WTC11 (cell line): ENCODE results near the gene ACADVL. TPM values are rescaled to one million over a fixed set of nuclear protein-coding genes. Genes with fewer than 3 reads are reported as not detected.

Experiments used
- ATAC-seq: fragments of 200-7000 bp; cut with Tn5 transposase; 2 replicates; pipeline ENCODE4 v1.10.0; 2021; ENCODE audit warnings: mild to moderate bottlenecking, moderate library complexity
- CTCF ChIA-PET: fragments of 300-600 bp; sonication (Branson Sonifier 250); formaldehyde crosslinking; loops from one replicate; lab custom pipeline; 2021; ENCODE audit warnings: antibody characterized with exemption; lab: Charles Lee
- POLR2A ChIA-PET: fragments of 350-600 bp; sonication (Branson Sonifier 250); formaldehyde crosslinking; loops from one replicate; lab custom pipeline; 2021; ENCODE audit warnings: antibody characterized with exemption; lab: Charles Lee
- DNase-seq: peaks from one replicate; pipeline ENCODE4 v3.0.0; 2021; ENCODE audit warnings: low spot score
- H3K27ac Mint-ChIP-seq: 2 replicates; pipeline ENCODE4 v1.8.0; 2021; ENCODE audit warnings: mixed read lengths
- H3K27me3 Mint-ChIP-seq: 2 replicates; pipeline ENCODE4 v1.8.0; 2021; ENCODE audit warnings: low read depth, mild to moderate bottlenecking, moderate library complexity, mixed read lengths
- H3K36me3 Mint-ChIP-seq: 2 replicates; pipeline ENCODE4 v1.8.0; 2021; ENCODE audit warnings: mixed read lengths
- H3K4me1 Mint-ChIP-seq: 2 replicates; pipeline ENCODE4 v1.8.0; 2022; ENCODE audit warnings: mixed read lengths
- H3K4me3 Mint-ChIP-seq: 2 replicates; pipeline ENCODE4 v1.8.0; 2021; ENCODE audit warnings: mild to moderate bottlenecking, moderate library complexity, mixed read lengths
- H3K9me3 Mint-ChIP-seq: 2 replicates; pipeline ENCODE4 v1.8.0; 2021; ENCODE audit warnings: mixed read lengths
- ATF1 ChIP-seq: sonication (generic); formaldehyde crosslinking; IDR thresholded peaks from 2 replicates; pipeline ENCODE4 v1.8.1; 2023; ENCODE audit warnings: mild to moderate bottlenecking, moderate library complexity, missing genetic modification reagents
- ETV6 ChIP-seq: sonication (generic); formaldehyde crosslinking; IDR thresholded peaks from 2 replicates; pipeline ENCODE4 v1.8.1; 2022; ENCODE audit warnings: mild to moderate bottlenecking, missing genetic modification reagents
- GTF2I ChIP-seq: fragments of 250-450 bp; sonication (Bioruptor Pico); conservative IDR thresholded peaks from 2 replicates; pipeline ENCODE4 v1.4.0; 2021; ENCODE audit warnings: mild to moderate bottlenecking
- MYBL2 ChIP-seq: sonication (generic); formaldehyde crosslinking; IDR thresholded peaks from 2 replicates; pipeline ENCODE4 v1.8.1; 2023; ENCODE audit warnings: mild to moderate bottlenecking, moderate library complexity, missing genetic modification reagents
- NFE2L1 ChIP-seq: sonication (generic); formaldehyde crosslinking; IDR thresholded peaks from 2 replicates; pipeline ENCODE4 v1.8.1; 2023; ENCODE audit warnings: missing genetic modification reagents
- NFYB ChIP-seq: sonication (generic); formaldehyde crosslinking; conservative IDR thresholded peaks from 2 replicates; pipeline ENCODE4 v1.8.0; 2022; ENCODE audit warnings: low read depth, missing genetic modification reagents
- OVOL2 ChIP-seq: fragments of 250-450 bp; sonication (Bioruptor Pico); IDR thresholded peaks from 2 replicates; pipeline ENCODE4 v1.9.0; 2021; ENCODE audit warnings: mild to moderate bottlenecking, borderline replicate concordance
- SP1 ChIP-seq: sonication (generic); formaldehyde crosslinking; conservative IDR thresholded peaks from 2 replicates; pipeline ENCODE4 v1.8.1; 2022; ENCODE audit warnings: missing genetic modification reagents
- TEAD4 ChIP-seq: sonication (generic); formaldehyde crosslinking; IDR thresholded peaks from 2 replicates; pipeline ENCODE4 v1.8.0; 2022; ENCODE audit warnings: mild to moderate bottlenecking, missing genetic modification reagents
- ZBTB21 ChIP-seq: sonication (generic); formaldehyde crosslinking; IDR thresholded peaks from 2 replicates; pipeline ENCODE4 v1.8.1; 2023; ENCODE audit warnings: mild to moderate bottlenecking, missing genetic modification reagents, borderline replicate concordance
- total RNA-seq: library from RNA; stranded (reverse); gene quantifications from 3 replicates; pipeline ENCODE4 v1.2.3, GENCODE V29; 2021
- TF ChIP-seq, protein P1 (sequence below): sonication (generic); formaldehyde crosslinking; IDR thresholded peaks from 2 replicates; pipeline ENCODE4 v1.8.1; 2022; ENCODE audit warnings: low read depth, missing genetic modification reagents, borderline replicate concordance
- TF ChIP-seq, protein P2 (sequence below): fragments of 250-450 bp; sonication (Bioruptor Pico); IDR thresholded peaks from 2 replicates; pipeline ENCODE4 v2.1.2; 2022; ENCODE audit warnings: mild to moderate bottlenecking, moderate library complexity
- TF ChIP-seq, protein P3 (sequence below): sonication (generic); formaldehyde crosslinking; IDR thresholded peaks from 2 replicates; pipeline ENCODE4 v1.8.0; 2022; ENCODE audit warnings: mild to moderate bottlenecking, missing genetic modification reagents
- TF ChIP-seq, protein P4 (sequence below): fragments of 200-600 bp; IDR thresholded peaks from 2 replicates; pipeline ENCODE4 v1.8.0; 2022; ENCODE audit warnings: antibody characterized with exemption
- TF ChIP-seq, protein P5 (sequence below): sonication (generic); formaldehyde crosslinking; IDR thresholded peaks from 2 replicates; pipeline ENCODE4 v1.8.1; 2022; ENCODE audit warnings: mild to moderate bottlenecking, missing genetic modification reagents, moderate library complexity, borderline replicate concordance
- TF ChIP-seq, protein P6 (sequence below): sonication (generic); formaldehyde crosslinking; IDR thresholded peaks from 2 replicates; pipeline ENCODE4 v1.8.1; 2022; ENCODE audit warnings: missing genetic modification reagents, borderline replicate concordance
- TF ChIP-seq, protein P7 (sequence below): fragments of 250-450 bp; sonication (Bioruptor Pico); conservative IDR thresholded peaks from 2 replicates; pipeline ENCODE4 v1.9.0; 2021; ENCODE audit warnings: mild to moderate bottlenecking
- TF ChIP-seq, protein P8 (sequence below): fragments of 250-450 bp; sonication (Bioruptor Pico); IDR thresholded peaks from 2 replicates; pipeline ENCODE4 v1.9.0; 2021; ENCODE audit warnings: mild to moderate bottlenecking
- TF ChIP-seq, protein P9 (sequence below): fragments of 250-450 bp; sonication (Bioruptor Pico); IDR thresholded peaks from 2 replicates; pipeline ENCODE4 v1.8.0; 2021; ENCODE audit warnings: mild to moderate bottlenecking

Gene ACADVL
- total RNA-seq, 1 experiment from 2014 or later: 236 TPM

DNA sequence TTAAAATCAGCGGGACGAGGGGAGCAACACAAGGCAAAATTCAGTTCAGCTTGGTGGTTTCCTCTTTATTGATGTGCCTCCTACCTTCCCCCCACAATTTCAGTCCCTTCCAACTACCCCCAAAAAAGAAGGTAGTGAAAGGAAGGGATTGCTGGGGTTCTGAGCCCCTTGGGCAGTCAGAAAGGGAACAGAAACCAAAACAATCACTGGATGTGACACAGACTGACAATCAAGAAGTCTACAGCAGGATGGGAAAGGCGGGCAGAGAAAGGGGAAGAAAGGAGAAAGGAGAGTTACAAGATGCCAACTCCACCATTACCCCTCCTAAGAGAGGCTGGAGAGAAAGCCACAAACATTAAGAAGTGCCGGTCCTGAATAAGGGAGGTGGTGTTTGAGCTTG, 20.6 kb downstream of the ACADVL start:
- ChIA-PET POLR2A (interaction anchor here (1.6 kb wide), 1 partner anchor 11 kb away, joined by 5 read pairs; the partner anchor contains the start of genes CTDNEP1 and ELP5), CTCF (interaction anchor here (0.5 to 2.3 kb wide), 2 partner anchors 26 to 477 kb away, joined by 5 to 10 read pairs; no protein-coding TSS in a partner anchor)
- ATAC-seq: no peak
- H3K9me3 Mint-ChIP-seq: no peaks in the 10 kb centered on the region
- TF ChIP-seq, protein P1, sequence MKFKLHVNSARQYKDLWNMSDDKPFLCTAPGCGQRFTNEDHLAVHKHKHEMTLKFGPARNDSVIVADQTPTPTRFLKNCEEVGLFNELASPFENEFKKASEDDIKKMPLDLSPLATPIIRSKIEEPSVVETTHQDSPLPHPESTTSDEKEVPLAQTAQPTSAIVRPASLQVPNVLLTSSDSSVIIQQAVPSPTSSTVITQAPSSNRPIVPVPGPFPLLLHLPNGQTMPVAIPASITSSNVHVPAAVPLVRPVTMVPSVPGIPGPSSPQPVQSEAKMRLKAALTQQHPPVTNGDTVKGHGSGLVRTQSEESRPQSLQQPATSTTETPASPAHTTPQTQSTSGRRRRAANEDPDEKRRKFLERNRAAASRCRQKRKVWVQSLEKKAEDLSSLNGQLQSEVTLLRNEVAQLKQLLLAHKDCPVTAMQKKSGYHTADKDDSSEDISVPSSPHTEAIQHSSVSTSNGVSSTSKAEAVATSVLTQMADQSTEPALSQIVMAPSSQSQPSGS (CRISPR knock-in tag): no peak
- TF ChIP-seq ATF1: no peak
- TF ChIP-seq, protein P2, sequence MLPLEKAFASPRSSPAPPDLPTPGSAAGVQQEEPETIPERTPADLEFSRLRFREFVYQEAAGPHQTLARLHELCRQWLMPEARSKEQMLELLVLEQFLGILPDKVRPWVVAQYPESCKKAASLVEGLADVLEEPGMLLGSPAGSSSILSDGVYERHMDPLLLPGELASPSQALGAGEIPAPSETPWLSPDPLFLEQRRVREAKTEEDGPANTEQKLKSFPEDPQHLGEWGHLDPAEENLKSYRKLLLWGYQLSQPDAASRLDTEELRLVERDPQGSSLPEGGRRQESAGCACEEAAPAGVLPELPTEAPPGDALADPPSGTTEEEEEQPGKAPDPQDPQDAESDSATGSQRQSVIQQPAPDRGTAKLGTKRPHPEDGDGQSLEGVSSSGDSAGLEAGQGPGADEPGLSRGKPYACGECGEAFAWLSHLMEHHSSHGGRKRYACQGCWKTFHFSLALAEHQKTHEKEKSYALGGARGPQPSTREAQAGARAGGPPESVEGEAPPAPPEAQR (CRISPR knock-in tag): no peak
- no peak for TF ChIP-seq MYBL2
- no peak for TF ChIP-seq NFE2L1 (CRISPR knock-in tag)
- TF ChIP-seq, protein P3, sequence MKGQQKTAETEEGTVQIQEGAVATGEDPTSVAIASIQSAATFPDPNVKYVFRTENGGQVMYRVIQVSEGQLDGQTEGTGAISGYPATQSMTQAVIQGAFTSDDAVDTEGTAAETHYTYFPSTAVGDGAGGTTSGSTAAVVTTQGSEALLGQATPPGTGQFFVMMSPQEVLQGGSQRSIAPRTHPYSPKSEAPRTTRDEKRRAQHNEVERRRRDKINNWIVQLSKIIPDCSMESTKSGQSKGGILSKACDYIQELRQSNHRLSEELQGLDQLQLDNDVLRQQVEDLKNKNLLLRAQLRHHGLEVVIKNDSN (CRISPR knock-in tag): no peak
- TF ChIP-seq, protein P4, sequence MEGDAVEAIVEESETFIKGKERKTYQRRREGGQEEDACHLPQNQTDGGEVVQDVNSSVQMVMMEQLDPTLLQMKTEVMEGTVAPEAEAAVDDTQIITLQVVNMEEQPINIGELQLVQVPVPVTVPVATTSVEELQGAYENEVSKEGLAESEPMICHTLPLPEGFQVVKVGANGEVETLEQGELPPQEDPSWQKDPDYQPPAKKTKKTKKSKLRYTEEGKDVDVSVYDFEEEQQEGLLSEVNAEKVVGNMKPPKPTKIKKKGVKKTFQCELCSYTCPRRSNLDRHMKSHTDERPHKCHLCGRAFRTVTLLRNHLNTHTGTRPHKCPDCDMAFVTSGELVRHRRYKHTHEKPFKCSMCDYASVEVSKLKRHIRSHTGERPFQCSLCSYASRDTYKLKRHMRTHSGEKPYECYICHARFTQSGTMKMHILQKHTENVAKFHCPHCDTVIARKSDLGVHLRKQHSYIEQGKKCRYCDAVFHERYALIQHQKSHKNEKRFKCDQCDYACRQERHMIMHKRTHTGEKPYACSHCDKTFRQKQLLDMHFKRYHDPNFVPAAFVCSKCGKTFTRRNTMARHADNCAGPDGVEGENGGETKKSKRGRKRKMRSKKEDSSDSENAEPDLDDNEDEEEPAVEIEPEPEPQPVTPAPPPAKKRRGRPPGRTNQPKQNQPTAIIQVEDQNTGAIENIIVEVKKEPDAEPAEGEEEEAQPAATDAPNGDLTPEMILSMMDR: no peak
- TF ChIP-seq, protein P5, sequence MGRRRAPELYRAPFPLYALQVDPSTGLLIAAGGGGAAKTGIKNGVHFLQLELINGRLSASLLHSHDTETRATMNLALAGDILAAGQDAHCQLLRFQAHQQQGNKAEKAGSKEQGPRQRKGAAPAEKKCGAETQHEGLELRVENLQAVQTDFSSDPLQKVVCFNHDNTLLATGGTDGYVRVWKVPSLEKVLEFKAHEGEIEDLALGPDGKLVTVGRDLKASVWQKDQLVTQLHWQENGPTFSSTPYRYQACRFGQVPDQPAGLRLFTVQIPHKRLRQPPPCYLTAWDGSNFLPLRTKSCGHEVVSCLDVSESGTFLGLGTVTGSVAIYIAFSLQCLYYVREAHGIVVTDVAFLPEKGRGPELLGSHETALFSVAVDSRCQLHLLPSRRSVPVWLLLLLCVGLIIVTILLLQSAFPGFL: no peak
- no peaks in the 10 kb centered on the region for H3K27me3 Mint-ChIP-seq
- no peak for DNase-seq
- peaks cover 35% of the 10 kb centered on the region for H3K36me3 Mint-ChIP-seq
- H3K27ac Mint-ChIP-seq: peak overlapping the region; percentile 89
- H3K4me1 Mint-ChIP-seq: peaks cover 33% of the 10 kb centered on the region
- H3K4me3 Mint-ChIP-seq: peak overlapping the region; percentile 90

DNA sequence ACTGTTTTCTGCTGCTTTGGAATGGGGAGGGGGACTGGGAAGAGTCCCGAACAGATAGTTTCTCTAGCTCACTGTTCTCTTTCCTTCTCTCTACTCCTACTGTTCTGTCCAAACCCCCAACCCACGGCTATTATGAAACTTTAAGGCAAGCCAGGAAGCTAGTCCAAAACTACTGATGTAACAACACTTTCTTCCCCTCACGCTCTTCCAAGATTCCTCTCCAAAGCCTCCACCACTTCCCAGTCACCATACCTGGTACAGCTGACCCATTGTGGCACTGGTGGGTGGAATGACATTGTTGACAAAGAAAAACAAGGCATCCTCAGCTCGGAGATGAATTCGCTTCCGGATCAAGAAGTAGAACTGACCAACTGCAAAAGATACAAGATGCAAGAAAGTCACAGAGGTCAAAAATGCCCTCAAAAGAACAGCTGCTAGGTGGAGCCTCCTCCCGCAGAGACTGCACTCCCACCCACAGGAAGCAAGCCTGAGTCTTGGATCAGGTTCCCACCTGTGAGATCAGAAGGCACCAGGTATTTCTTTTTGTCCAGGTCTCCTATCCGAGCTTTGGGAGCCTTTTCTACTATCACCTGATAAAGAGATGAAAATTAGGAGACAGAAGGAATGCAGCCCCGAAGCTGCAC, 21.5 kb downstream of the ACADVL start:
- TF ChIP-seq, protein P6, sequence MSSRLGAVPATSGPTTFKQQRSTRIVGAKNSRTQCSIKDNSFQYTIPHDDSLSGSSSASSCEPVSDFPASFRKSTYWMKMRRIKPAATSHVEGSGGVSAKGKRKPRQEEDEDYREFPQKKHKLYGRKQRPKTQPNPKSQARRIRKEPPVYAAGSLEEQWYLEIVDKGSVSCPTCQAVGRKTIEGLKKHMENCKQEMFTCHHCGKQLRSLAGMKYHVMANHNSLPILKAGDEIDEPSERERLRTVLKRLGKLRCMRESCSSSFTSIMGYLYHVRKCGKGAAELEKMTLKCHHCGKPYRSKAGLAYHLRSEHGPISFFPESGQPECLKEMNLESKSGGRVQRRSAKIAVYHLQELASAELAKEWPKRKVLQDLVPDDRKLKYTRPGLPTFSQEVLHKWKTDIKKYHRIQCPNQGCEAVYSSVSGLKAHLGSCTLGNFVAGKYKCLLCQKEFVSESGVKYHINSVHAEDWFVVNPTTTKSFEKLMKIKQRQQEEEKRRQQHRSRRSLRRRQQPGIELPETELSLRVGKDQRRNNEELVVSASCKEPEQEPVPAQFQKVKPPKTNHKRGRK (CRISPR knock-in tag): no peak
- TF ChIP-seq NFYB (CRISPR knock-in tag) (no peak), ETV6 (no peak), TEAD4 (CRISPR knock-in tag) (no peak), GTF2I (CRISPR knock-in tag) (no peak), MYBL2 (no peak), SP1 (CRISPR knock-in tag) (no peak), ZBTB21 (CRISPR knock-in tag) (no peak), OVOL2 (CRISPR knock-in tag) (no peak)
- TF ChIP-seq, protein P7, sequence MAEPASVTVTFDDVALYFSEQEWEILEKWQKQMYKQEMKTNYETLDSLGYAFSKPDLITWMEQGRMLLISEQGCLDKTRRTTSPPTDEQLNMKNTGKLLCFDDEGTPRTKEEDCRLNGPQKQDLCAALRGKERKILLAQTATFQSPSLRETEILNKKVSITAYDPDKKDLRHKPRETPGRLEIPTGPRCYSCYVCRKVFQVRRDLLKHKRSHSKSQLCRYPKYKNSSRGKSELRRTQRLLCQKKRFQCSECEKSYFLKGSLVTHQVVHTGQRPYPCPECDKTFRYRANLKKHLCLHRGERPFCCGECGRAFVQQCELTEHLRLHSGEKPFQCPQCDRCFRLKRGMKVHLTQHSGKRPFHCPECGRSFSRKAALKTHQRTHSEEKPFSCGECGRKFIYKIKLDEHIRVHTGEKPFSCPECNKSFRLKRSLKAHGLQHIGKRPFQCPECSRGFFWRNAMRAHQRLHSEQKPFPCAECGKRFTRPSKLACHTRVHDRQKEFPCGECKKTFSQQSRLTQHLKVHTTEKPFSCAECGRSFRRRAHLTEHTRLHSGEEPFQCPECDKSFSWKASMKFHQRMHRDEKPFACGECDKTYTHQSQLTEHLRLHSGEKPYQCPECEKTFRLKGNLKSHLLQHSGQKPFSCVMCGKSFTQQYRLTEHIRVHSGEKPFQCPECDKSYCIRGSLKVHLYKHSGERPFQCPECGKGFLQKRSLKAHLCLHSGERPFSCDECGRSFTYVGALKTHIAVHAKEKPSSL: no peak
- TF ChIP-seq, protein P8, sequence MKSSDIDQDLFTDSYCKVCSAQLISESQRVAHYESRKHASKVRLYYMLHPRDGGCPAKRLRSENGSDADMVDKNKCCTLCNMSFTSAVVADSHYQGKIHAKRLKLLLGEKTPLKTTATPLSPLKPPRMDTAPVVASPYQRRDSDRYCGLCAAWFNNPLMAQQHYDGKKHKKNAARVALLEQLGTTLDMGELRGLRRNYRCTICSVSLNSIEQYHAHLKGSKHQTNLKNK (CRISPR knock-in tag): no peak
- TF ChIP-seq, protein P5: no peak
- TF ChIP-seq, protein P9, sequence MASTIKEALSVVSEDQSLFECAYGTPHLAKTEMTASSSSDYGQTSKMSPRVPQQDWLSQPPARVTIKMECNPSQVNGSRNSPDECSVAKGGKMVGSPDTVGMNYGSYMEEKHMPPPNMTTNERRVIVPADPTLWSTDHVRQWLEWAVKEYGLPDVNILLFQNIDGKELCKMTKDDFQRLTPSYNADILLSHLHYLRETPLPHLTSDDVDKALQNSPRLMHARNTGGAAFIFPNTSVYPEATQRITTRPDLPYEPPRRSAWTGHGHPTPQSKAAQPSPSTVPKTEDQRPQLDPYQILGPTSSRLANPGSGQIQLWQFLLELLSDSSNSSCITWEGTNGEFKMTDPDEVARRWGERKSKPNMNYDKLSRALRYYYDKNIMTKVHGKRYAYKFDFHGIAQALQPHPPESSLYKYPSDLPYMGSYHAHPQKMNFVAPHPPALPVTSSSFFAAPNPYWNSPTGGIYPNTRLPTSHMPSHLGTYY (CRISPR knock-in tag): no peak
- TF ChIP-seq, all 79 proteins: peak for 0
- no peak for DNase-seq
- Mint-ChIP-seq H3K4me3 (peak overlapping the region; percentile 90), H3K27me3 (no peaks in the 10 kb centered on the region), H3K9me3 (no peaks in the 10 kb centered on the region), H3K4me1 (peaks cover 33% of the 10 kb centered on the region), H3K27ac (peak overlapping the region; percentile 99), H3K36me3 (peaks cover 32% of the 10 kb centered on the region)
- no peak for ATAC-seq
- ChIA-PET POLR2A (interaction anchor here (0.8 to 2.3 kb wide), 3 partner anchors 10 to 39 kb away, joined by 3 to 8 read pairs (median 3); partner anchors contain the start of genes CTDNEP1, DLG4 and ELP5), CTCF (interaction anchor here (0.5 to 3.4 kb wide), 5 partner anchors 21 to 476 kb away, joined by 5 to 21 read pairs (median 10); partner anchors contain the start of genes ACADVL, DLG4 and SLC2A4)
